Panc1 (cell line): Measurements from ENCODE around the gene AK8.
"Not testable (repeated sequence)": the region's sequence is repeated elsewhere in the genome, so short reads cannot be mapped to it uniquely, and the experiment has no call there.

ENCODE experiments used
- CTCF ChIP-seq: fragments of 450-650 bp; IDR thresholded peaks from 2 replicates; pipeline ENCODE4 v1.5.1; 2017; ENCODE audit warnings: mild to moderate bottlenecking
- POLR2AphosphoS5 ChIP-seq: IDR thresholded peaks from 2 replicates; pipeline ENCODE4 v1.6.1; 2012; ENCODE audit warnings: mild to moderate bottlenecking, low read depth, low read length, moderate library complexity
- REST ChIP-seq, 2 experiments: IDR thresholded peaks; 2 replicates each; pipeline ENCODE4 v1.6.1; 2011 to 2012; ENCODE audit warnings: low read depth in 2 of 2, control low read depth in 1 of 2, low read length in 1 of 2, mild to moderate bottlenecking in 1 of 2, moderate library complexity in 1 of 2; ENCODE audit not compliant: insufficient read depth in 1 of 2
- SIN3A ChIP-seq: IDR thresholded peaks from 2 replicates; pipeline ENCODE4 v1.6.1; 2012; ENCODE audit warnings: low read depth, mild to moderate bottlenecking, low read length, moderate library complexity, borderline replicate concordance; ENCODE audit not compliant: insufficient read depth
- TCF7L2 ChIP-seq: IDR thresholded peaks from 2 replicates; pipeline ENCODE4 v1.6.1; 2011; ENCODE audit warnings: mild to moderate bottlenecking, low read depth, low read length, inconsistent platforms

- not testable (repeated sequence) for TF ChIP-seq CTCF; SIN3A; TCF7L2; REST (IDR thresholded peaks at IDR 0.05; ENCODE audit: insufficient read depth in 1 of 2, low read depth in 2 of 2, low read length in 1 of 2); POLR2AphosphoS5
Observed at GRCh38 chr9:132711152-132711551, 166.9 kb downstream of the AK8 start.
